COLO829 (cell line): ENCODE results near the gene MFSD1.
"Not testable (repeated sequence)": the region's sequence is repeated elsewhere in the genome, so short reads cannot be mapped to it uniquely, and the experiment has no call there.

Experiments used
- DNase-seq: peaks from one replicate; pipeline ENCODE4 v3.0.0; 2012; ENCODE audit warnings: low spot score

Gene MFSD1

GRCh38 chr3:158775426-158776410, 26.1 kb upstream of the MFSD1 start:
- DNase-seq, result no peak

GRCh38 chr3:158776531-158776930, 25.3 kb upstream of the MFSD1 start:
- no peak for DNase-seq

DNA sequence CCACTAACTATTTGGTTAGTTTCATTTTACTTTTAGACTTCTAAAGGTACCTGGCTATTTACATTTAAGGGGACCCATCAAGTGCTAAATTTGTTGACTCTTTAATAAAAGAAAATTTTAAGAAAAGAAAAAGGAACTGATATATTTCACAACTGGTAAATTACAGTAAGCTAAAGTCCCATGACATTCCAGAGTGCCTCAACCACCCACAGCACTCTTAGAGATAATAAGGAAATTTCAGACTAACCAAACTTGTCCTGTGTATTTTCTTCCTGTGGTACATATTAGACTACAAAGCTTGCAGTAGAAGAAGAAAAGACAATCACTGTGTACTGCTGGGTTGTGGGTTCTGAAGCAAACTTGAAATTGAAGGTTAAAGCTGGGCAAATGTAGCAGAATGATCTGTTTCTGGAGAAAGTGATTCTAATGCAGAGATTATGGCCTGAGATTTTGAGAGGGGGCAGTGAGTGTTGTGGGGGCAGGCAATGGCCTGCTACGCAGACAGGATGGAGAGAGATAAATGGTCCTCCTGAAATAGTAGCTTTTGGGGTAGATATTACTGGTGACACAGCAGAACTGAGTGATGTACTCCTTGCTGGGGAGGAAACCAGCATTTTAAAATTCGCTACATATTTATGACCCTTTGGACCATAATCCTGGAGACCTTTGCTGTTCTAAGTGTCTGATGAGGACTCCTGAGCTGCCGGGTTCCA, 24.5 kb upstream of the MFSD1 start:
- DNase-seq, result no peak

GRCh38 chr3:158780766-158781165, 21.1 kb upstream of the MFSD1 start:
- no peak for DNase-seq

DNA sequence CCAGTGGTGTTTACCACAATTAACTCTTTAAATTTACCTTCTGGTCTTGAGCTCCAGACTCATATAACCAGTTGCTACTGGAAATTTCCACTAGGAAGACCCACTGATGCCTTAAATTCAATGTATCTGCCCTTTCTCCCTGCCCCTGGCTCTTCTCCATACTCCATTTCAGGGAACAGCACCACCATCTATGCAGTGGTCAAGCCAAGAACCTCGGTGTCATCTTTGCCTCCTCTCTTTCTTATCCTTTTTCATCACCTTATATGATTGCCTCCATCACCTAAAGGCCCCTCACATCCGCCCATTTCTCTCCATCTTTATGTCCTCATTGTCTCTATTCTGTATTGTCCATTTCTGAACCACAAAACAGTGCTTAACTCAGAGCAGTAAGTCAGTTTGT, 20.7 kb upstream of the MFSD1 start:
- no peak for DNase-seq

GRCh38 chr3:158781849-158782248, 20.0 kb upstream of the MFSD1 start:
- no peak for DNase-seq

DNA sequence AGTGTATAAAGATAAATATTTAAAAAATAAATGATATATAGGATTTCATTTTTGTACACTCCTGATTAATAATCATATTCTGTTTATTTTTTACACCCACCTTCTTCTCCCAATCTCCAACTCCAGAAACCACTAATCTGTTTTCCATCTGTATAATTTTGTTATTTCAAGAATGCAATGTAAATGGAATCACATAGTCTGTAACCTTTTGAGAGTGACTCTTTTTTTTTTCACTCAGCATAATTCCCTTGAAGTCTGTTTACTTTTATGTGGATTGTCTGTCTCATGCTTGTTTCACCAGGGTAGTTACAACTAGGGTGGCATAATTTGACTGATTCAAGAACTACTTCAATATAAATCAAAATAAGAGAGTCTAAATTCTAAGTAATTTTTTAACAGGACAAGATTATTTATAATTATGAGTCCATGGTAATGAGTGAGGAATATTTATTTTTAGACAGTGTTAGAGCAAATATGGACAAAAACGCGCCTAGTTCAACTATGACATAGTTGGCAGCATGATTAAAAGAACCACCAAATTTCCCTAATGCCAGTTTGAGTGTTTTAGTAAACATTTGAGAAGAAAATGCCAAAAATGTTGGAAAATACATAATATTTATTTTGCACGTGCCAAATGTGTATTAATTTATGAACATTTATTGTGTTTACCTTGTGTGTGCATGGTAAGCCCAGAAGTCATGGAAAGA, 19.4 kb upstream of the MFSD1 start:
- no peak for DNase-seq

DNA sequence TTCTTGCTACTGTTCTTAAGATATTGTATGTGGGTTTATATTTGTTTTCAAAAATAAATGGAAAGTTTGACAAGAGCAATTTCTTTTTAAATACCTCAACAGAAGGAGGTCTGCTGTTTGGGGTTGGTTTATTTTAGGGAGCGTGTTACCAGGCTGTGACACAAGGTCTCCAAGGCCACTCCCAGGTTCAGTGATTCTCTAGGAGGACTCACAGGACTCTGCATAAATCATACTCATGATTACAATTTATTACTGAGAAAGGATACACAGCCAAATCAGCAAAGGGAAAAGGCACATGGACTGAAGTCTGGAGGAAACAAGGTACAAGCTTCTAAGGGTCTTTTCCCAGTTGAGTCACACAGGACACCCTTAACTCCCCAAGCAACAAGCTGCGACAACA, 18.8 kb upstream of the MFSD1 start:
- DNase-seq, result no peak

GRCh38 chr3:158785972-158786371, 15.9 kb upstream of the MFSD1 start:
- no peak for DNase-seq

DNA sequence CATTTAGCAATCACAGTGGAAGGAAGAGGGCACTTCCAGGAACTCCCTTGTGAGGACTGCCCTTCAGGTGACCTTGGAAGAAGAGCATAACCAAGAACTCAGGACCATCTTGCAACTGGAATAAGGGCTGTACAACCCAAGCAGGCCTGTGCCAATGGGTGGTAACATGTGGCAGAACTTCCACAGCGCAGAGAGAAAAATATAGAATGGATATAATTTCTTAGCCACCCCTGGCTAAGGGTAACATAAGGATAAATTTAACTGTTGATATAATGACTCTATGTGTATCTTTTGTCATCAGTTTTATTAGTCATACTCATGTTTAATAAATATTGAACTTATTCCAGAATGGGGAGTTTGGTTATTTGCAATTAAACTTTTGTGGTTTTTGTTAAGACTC, 13.4 kb upstream of the MFSD1 start:
- DNase-seq, result no peak

GRCh38 chr3:158789592-158789991, 12.3 kb upstream of the MFSD1 start:
- DNase-seq, result peak; percentile 75

DNA sequence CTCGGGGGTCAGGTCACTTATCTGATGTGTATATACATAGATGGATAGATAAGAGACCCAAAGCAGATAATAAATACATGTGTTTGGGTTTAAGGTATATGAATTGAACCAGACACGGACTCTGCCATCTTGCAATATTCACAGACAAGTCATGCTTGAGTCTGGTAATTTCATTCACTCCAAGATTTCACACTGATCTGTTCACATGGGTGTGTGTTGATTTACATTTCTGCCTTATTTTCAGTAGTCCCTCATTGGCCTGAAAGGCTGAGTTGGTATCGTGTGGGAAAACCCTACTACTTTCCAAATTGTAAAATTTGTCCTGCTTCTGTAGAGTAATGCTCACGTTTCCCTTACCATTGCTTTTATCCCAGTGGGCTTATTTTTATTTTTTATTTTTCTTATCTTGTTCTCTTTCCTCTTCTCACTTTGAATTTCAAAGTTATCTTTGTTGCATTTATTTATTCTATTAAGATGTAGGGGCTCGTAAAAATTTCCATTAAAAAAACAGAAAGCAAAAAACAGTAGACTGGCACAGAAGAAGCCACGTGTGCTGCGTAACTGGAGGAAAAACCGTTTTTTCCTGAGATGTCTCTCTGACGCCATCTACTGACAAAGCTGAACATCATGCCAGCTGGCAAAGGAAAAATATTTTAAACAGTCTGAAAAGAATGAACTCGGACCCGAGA, 10.8 kb upstream of the MFSD1 start:
- DNase-seq, result peak; percentile 86

GRCh38 chr3:158791590-158791920, 10.3 kb upstream of the MFSD1 start:
- not testable (repeated sequence) for DNase-seq

DNA sequence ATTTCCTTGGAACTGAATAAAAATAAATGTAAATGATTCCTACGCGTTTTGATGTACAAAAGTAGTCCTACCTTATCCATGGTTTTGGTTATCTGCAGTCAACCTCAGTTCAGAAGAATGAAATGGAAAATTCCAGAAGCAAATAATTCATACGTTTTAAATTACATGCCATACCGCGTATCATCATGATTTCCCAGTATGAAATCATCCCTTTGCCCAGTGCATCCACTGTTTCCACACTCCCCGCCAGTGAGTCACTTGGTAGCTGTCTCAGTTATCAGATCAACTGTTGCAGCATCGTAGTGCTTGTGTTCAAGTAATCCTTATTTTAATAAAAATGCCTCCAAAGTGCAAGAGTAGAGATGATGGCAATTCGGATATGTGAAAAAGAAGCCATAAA, 9.1 kb upstream of the MFSD1 start:
- no peak for DNase-seq

- no peak for DNase-seq
Observed at GRCh38 chr3:158794206-158794605, 7.6 kb upstream of the MFSD1 start.

GRCh38 chr3:158794936-158795518, 6.8 kb upstream of the MFSD1 start:
- DNase-seq, result peak; percentile 65

DNA sequence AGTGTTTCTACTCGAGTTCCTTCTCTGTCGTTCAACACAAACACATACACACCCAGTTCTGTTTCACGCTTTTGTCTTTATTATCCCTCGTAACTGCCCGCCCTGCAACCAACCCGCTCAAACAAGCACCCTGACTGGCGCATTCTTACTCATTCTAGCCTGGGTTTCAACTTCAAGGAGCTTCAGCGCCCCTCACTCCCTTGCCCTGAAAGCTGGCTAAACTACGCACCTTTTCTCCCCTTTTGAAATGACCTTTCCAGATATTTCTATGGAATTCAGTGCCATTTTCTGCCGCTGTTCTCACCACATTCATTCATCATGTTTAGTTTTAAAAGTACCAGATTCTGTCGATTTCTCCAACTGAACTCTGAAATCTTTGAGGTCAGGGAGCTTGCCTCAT, 653 bp upstream of the MFSD1 start:
- no peak for DNase-seq

DNA sequence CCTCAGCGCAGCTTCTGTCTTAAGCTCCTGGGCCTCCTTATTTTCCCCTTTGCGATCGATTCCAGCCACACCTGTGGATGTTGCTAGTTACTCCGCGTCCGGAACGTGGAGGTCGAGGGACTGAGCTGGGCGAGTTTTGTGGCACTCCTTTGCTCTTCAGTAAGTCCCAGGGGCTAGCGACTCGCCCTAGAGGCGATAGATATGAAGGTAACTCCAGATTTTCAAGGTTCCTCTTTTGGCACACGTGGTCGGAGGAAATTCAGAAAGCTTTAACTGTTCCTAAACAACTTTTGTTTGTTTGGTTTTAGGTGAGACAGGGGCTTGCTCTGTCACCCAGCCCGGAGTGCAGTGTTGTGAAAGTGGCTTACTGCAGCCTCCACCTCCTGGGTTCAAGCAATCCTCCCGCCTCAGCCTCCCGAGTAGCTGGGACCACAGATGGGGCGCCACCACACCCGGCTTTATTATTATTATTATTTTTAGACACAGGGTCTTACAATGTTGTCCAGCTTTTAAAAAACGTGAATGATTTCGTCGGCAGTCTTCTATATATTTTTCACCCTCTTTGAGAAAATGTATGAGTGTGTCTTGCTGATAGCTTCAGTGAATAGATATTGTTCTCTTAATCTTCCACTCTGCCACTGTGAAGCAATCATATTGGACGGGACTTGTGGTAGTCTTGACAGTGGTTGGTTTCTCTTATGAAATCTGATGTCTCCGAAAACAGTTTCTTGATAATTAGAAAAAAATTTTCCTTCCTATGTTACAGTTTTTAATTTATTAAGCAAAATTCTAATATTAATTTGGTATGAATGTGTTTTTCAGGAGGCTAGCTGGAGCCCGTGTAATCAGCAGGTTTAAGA, 785 bp downstream of the MFSD1 start:
- no peak for DNase-seq

DNA sequence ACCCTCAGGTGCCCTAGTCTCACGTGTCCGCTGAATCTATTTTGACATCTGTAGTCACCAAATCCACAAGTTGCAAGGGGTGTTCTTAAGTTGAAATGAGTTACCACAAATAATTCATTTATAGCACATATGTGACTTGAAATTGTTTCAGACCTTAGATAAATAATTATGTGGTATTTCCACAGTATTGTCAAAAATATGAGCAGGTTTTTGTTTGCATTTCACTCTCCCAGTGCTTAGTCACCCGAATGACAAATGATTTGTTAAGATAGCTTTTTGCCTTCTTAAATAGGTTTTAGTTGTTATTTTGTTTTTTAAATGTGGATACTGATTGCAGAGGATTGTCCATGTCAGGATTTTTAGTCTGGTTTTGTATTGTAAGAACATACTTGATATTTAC, 2.6 kb downstream of the MFSD1 start:
- DNase-seq, result no peak

DNA sequence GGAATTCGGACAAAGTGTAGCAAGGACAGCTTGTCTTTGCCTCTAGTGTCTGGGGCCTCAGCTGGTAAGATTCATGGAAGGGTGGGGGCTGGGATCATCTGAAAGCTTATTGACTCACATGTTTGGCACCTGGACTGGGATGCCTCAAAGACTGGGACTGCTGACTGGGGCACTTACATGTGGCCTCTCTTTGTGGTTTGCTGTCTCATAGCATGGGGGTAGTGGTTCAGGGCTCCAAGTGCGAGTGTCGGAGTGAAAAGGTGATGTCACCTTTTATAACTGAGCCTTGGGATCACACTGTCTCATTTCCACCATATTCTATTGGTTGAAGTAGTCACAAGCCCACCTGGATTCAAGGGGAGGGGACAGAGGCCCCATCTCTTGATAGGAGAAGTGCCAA, 6.8 kb downstream of the MFSD1 start:
- DNase-seq, result no peak

DNA sequence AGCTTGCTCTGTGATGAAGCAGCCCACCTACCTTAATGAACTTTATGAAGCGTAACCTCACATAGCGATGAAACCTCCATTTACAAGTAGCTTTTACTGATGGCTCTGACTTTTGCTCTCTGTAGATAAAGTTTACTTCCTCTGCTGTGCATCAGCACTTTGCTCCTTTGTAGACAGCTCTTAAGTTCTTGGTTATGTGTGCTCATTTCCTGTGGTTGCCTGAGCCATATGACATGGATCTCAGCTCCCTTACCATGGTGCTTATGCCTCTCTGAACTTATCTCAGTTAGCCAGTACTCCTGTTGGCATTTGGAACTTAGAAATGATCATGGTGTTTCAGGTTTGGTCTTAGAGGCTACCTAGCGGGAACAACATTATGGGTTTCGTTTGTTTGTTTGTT, 7.8 kb downstream of the MFSD1 start:
- DNase-seq, result no peak
